HCT116 (cell line): ENCODE results near the gene THSD7A.

Source experiments
- CBX3 ChIP-seq: IDR thresholded peaks from 2 replicates; pipeline ENCODE4 v1.6.1; 2012; ENCODE audit warnings: low read depth
- POLR2A ChIP-seq: IDR thresholded peaks from 2 replicates; pipeline ENCODE4 v1.7.0; 2011; ENCODE audit warnings: borderline replicate concordance; ENCODE audit not compliant: insufficient read depth, insufficient read length; ENCODE audit errors: extremely low read depth
- POLR2AphosphoS5 ChIP-seq: IDR thresholded peaks from 2 replicates; pipeline ENCODE4 v1.6.1; 2011; ENCODE audit warnings: mild to moderate bottlenecking, low read depth, low read length, moderate library complexity
- RAD21 ChIP-seq: IDR thresholded peaks from 2 replicates; pipeline ENCODE4 v1.6.1; 2012; ENCODE audit warnings: low read depth, mild to moderate bottlenecking
- ZFX ChIP-seq: fragments of 450-650 bp; IDR thresholded peaks from 2 replicates; pipeline ENCODE4 v1.6.1; 2017
- ZNF274 ChIP-seq: fragments of 200-500 bp; sonication (Bioruptor generic); IDR thresholded peaks from 2 replicates; pipeline ENCODE4 v1.6.1; 2014; ENCODE audit warnings: mild to moderate bottlenecking, low read depth, low read length, inconsistent platforms
- TF ChIP-seq, protein P1 (sequence below), 3 experiments: fragments of 200-600 bp in 1 of 3; sonication (generic) in 1 of 3; IDR thresholded peaks in 2 of 3; conservative IDR thresholded peaks in 1 of 3; 2 replicates each; pipeline ENCODE4 v1.5.1; 2012 to 2017; ENCODE audit warnings: low read depth in 2 of 3, low read length in 2 of 3, antibody characterized with exemption in 1 of 3, borderline replicate concordance in 1 of 3, control low read depth in 1 of 3, mild to moderate bottlenecking in 1 of 3, mixed read lengths in 1 of 3, mixed run types in 1 of 3, moderate library complexity in 1 of 3; ENCODE audit not compliant: insufficient read depth in 1 of 3

DNA sequence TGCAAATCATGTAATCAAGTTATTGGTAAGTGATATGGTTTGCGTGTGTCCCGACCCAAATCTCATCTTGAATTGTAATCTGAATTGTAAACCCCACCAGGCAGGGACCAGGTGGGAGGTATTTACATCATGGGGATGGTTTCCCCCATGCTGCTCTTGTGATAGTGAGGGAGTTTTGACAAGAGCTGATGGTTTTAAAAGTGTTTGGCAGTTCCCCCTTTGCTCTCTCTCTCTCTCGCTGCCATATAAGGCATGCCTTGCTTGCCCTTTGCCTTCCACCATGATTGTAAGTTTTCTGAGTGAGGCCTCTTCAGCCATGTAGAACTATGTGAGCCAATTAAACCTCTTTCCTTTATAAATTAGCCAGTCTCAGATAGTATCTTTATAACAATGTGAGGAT, 302.6 kb downstream of the THSD7A start:
- TF ChIP-seq, protein P1, sequence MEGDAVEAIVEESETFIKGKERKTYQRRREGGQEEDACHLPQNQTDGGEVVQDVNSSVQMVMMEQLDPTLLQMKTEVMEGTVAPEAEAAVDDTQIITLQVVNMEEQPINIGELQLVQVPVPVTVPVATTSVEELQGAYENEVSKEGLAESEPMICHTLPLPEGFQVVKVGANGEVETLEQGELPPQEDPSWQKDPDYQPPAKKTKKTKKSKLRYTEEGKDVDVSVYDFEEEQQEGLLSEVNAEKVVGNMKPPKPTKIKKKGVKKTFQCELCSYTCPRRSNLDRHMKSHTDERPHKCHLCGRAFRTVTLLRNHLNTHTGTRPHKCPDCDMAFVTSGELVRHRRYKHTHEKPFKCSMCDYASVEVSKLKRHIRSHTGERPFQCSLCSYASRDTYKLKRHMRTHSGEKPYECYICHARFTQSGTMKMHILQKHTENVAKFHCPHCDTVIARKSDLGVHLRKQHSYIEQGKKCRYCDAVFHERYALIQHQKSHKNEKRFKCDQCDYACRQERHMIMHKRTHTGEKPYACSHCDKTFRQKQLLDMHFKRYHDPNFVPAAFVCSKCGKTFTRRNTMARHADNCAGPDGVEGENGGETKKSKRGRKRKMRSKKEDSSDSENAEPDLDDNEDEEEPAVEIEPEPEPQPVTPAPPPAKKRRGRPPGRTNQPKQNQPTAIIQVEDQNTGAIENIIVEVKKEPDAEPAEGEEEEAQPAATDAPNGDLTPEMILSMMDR (IDR thresholded peaks at IDR 0.05 in 2 of 3, conservative IDR thresholded peaks at IDR 0.05 in 1 of 3; ENCODE audit: borderline replicate concordance in 1 of 3, insufficient read depth in 1 of 3, low read depth in 2 of 3, low read length in 2 of 3) = no peak
- TF ChIP-seq ZNF274 (no peak), RAD21 (no peak), POLR2A (no peak), CBX3 (no peak), ZFX (no peak), POLR2AphosphoS5 (no peak)
